Ureter (tissue), 1 donor: ENCODE measurements around the gene NCKAP5. TPM values are rescaled to one million over a fixed set of nuclear protein-coding genes. Genes with fewer than 3 reads are reported as not detected.
"Not testable (repeated sequence)": the region's sequence is repeated elsewhere in the genome, so short reads cannot be mapped to it uniquely, and the experiment has no call there.

Source experiments
- DNase-seq: peaks from one replicate; pipeline ENCODE4 v3.0.0-alpha.2; 2020; ENCODE audit warnings: low spot score
- total RNA-seq: library from RNA; stranded (reverse); gene quantifications from one replicate; pipeline ENCODE4 v1.2.4, GENCODE V29; 2023
- donor health status: DM: yes; HTN: yes; CAD: no.

Gene NCKAP5
- total RNA-seq, 1 donor from 2014 or later = 7.3 TPM

- DNase-seq = no peak
Measured at GRCh38 chr2:133522204-133522603, 46.1 kb downstream of the NCKAP5 start.

DNA sequence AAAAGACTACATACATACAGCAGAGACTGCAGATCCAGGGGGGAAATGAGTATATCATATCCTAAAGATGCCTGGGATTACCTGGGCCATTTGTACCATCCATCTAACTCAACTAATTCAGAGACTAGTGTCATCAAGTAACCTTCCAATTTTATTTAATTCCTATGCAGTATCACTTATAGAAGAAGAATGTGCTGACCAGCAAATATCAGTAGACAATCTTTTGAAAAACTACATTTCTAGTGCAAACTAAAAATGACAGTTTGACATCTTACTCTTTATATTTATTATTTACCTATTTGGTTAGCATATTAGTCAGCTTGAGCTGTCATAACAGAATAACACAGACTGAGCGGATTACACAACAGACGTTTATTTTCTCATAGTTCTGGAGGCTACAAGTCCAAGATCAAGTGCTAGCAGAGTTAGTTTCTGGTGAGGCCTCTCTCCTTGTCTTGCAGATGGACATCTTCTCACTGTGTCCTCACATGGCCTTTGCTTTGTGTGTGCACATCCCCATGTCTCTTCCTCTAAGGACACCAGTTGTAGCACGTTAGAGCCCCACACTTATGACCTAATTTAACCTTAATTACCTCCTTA lies 47.0 kb downstream of the NCKAP5 start:
- no peak for DNase-seq

DNA sequence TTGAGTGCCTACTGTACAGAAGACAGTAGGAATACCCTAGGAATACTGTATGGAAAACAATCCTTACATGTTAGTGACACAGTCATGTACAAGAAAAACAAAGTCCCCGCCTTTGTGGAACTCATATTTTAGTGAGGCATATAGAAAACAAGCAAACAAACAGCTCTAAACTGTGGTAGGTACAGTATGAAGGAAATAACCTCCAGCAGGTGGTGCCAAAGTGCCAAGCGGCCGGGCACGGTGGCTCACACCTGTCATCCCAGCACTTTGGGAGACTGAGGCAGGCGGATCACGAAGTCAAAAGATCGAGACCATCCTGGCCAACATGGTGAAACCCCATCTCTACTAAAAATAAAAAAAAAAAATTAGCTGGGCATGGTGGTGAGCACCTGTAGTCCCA lies 48.6 kb downstream of the NCKAP5 start:
- DNase-seq = not testable (repeated sequence)

- no peak for DNase-seq
Measured at GRCh38 chr2:133518700-133519344, 49.4 kb downstream of the NCKAP5 start.

DNA sequence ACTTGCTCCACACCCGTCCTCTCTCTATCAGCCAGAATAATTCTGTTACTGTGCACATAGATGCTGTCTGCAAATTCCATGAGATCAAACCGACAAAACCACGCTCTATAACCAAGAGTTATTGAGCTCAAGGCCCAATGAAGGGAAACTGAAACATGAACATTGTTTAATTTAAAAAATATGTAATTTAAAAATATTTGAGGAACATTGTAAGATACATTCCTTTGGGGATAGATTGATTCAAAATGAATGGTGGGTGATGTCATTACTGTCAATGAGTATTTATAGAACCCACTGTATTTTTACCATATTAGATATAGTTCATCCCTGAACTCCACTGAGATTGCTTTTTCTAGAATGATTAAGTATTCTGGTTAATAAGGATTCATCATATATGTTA lies 50.4 kb downstream of the NCKAP5 start:
- DNase-seq = no peak

DNA sequence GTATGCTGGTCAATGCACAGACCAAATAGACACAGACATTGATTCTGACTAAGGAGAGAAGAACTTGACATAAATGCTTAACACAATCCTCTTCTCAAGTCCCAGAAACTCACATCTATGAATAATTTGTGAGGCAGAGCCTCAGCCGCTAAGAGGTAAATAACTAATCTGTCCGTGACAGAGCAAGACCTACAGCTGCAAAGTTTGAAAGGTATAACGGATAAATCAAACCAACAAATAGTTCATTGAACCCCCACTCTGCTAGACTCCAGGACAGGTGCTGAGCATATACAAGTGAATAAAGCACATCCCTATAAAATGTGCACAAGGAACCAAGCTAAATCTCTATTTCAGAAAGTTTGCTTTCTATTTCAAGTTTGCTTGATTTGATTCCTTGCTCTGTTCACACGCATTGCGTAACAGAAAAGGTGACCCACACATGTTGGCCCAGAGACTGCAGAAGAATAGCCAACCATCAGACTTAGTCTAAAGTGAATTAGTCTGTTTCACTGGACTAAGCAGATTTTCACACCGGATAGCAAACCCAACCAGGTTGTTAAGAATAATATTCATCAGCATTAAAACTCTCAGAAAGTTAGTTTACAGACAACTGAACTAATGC lies 51.7 kb downstream of the NCKAP5 start:
- no peak for DNase-seq

- DNase-seq = no peak
Measured at GRCh38 chr2:133515271-133515670, 53.0 kb downstream of the NCKAP5 start.

DNA sequence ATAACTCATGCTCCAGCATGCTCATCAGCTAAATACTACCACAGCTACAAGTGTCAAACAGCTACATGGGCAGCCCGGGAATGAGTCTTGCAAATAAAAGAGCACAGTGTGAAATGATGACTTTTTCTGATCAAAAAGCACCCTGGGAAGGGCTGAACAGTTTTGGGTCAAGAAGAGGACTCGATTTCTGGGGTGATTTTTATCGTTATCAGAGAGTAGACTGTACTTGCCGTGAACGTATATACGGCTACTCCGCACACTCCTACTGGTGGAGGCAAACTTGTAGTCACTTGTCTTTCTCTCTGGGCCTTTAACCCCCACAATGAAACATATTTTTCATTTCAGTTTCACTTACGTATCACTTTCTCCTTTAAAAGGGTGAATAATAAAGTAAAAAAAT lies 54.4 kb downstream of the NCKAP5 start:
- no peak for DNase-seq

DNA sequence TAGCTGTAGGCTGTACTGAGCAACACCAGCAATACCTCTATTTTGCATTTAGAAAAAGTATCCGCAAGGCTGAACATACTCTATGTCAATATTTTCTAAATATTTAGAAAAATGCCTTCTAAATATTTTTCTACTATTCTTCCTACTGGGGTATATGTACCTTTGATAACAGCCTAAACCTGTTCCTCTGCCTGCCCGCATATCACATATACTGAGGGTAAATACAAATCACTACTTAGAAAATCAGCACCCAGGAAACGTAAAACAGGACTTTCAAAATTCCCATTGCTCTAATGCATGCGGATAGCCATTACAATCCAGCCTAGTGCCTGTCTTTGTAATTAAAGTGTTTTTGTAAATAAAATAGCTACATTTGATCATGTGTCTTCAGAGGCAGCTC lies 56.1 kb downstream of the NCKAP5 start:
- DNase-seq = no peak

GRCh38 chr2:133511679-133512078 lies 56.6 kb downstream of the NCKAP5 start:
- no peak for DNase-seq

DNA sequence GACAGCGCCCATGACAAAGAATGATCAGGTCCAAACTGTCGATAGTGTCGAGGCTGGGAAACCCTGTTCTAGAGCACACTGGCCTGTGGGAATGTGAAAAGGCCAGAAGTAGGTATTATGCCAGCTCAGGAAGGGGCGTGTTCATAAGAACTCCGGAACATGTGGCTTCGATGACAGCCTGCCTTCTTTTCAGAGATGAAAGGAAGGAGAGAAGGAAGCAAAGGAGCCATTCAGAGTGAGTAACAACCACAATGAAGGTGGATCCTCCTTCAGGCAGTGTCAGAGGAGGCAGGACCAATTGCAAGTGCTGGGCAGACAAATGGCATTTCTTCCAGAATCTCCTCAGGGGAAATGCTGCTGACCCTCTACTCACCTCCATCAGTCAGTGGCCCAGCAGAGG lies 58.5 kb downstream of the NCKAP5 start:
- DNase-seq = no peak

DNA sequence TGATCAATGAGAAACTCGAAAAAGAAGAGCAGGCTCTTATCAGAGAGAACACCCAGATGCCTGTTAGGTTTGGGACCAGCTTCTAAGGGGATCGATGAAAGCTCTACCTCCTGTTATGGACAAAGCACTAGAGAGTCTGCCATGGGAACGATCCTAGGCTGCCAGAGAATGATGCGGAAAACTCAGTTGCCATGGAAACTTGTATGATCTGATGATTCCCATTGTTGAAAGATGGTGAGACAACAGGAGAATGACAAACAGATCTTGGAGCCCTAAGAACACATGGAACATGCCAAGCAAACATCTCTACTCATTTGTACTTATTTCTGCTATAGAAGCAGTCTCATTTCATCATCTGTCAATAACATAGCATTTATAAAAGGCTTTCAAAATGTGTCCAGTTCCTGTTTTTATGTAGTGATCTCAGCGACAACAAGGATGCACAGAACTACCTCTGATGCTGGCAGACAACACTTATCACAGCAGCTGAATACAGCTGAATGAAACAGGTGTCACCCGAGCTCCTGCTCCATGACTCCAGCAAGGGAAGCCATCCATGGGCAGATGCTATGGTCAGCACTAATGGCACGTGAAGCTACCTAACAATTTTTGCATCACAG lies 59.6 kb downstream of the NCKAP5 start:
- no peak for DNase-seq

DNA sequence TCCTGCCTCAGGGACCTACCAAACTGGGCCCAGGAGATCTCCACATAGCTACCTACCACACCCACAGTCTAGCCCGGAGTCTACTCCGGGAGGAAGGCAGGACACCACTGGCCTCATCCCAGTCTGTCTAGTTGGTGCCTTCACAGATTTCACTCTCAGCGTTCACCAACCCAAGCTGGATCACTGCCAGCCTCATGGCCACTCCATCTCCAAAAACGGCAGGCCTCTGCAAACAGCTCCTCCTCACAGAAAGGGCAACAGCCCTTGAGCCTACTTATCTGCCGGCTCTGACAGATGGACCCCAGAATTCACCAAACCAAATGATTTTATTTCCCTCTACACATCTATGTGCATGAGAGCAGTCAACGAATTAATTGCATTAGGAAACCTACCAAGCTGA lies 61.3 kb downstream of the NCKAP5 start:
- DNase-seq = no peak

- DNase-seq = no peak
Measured at GRCh38 chr2:133504566-133505505, 63.4 kb downstream of the NCKAP5 start.

DNA sequence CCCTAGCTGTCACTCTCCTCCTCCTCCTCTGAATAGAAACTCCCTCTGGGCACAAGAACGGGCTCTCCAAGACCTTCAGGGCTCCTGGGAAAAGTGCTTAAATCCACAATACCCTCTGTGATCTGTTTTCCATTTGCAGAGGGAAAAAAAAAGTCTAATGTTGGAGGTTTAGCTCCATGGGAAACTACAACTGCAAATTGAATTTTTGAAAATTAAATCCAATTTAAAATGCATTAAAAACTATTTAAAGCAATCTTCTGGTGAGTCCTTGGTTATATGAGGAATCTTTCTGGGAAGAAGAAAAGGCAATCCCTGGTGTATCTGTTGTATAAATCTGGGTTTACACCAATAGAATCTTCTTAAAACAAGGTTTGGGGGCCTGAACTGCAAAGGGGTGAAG lies 64.3 kb downstream of the NCKAP5 start:
- no peak for DNase-seq

DNA sequence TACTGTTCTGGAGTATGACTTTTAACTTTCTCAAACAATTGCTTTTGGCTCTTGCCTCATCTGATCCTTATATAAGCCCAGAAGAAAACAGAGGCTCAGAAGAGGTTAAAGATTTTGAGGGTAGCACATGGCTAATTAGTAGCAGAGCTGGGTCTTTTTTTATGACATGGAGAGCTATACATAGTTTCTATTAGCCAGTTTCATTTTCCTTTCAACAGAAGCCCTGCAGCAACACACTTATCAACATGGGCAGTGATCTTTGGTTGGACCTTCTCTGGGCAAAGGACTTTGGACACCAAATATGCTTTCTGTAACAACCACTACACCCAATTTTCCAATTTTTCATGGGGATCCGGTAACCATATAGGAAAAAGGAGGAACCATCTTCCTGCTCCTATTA lies 64.9 kb downstream of the NCKAP5 start:
- no peak for DNase-seq

- DNase-seq = no peak
Measured at GRCh38 chr2:133502678-133503077, 65.6 kb downstream of the NCKAP5 start.

GRCh38 chr2:133500917-133501316 lies 67.3 kb downstream of the NCKAP5 start:
- DNase-seq = no peak

DNA sequence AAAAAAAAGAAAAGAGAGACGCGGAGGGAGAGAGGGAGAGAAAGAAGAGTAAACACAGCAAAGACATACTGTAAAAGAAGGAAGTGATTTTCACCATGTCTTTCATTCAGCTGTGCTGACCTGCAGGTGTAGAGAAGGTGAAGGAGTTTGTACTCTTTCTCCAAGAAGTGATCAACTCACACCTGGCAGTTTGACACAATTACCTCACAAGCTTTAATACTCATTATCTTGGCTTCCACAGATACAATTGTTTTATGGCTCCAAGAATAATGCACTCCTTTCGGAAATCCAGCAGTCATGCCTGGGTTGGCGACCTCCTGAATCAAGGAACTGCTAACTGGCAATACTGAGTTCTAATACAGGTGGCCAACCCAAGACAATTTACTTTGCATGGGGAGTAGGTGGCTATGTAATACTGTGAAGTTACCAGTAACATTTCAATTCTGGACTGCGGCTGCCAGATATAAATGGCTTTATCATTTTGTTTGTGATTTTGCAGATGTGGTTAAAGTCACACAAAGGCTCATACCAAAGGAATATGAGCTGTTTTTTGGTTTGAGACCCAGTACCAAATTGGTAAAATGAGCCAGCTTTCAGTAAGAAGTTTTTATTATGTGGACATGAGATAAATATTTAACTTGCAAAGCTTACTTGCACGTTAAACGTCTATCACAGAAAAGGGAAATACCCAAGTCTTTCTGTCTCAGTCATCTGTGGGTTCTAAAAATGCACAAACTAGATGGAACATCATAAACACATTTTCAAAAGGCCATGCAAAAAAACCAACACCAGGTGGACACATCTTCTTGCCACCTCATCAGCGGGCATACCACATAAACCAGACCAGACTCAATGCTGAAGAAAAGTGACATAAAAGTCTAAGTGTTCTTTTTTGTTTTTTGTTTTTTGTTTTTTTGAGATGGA lies 69.3 kb downstream of the NCKAP5 start:
- DNase-seq = no peak

GRCh38 chr2:133497951-133498565 lies 70.2 kb downstream of the NCKAP5 start:
- no peak for DNase-seq
